SK-N-SH treated with all-trans-retinoic acid at 6 μM for 48 hours (cell line): Measurements from ENCODE around the gene B4GALT1.

Experiments
- ATAC-seq: fragments of 200-7000 bp; cut with Tn5 transposase; 3 replicates; pipeline ENCODE4 v1.9.1; 2020; ENCODE audit warnings: mild to moderate bottlenecking, moderate library complexity
- ARNTL ChIP-seq: fragments of 450-650 bp; formaldehyde crosslinking; IDR thresholded peaks from 2 replicates; pipeline ENCODE4 v1.5.0; 2020; ENCODE audit warnings: low read depth, mild to moderate bottlenecking, moderate library complexity, borderline replicate concordance
- BACH2 ChIP-seq: fragments of 250-450 bp; sonication (Bioruptor Pico); IDR thresholded peaks from 2 replicates; pipeline ENCODE4 v1.9.0; 2021; ENCODE audit warnings: mild to moderate bottlenecking, borderline replicate concordance
- CSDC2 ChIP-seq: fragments of 250-450 bp; sonication (Bioruptor Pico); IDR thresholded peaks from 2 replicates; pipeline ENCODE4 v1.5.0; 2020; ENCODE audit warnings: mild to moderate bottlenecking, moderate library complexity
- ESRRG ChIP-seq: fragments of 250-450 bp; sonication (Bioruptor Pico); IDR thresholded peaks from 2 replicates; pipeline ENCODE4 v1.6.1; 2021; ENCODE audit warnings: mild to moderate bottlenecking
- GLIS3 ChIP-seq: fragments of 250-450 bp; sonication (Bioruptor Pico); IDR thresholded peaks from 2 replicates; pipeline ENCODE4 v1.5.0; 2020; ENCODE audit warnings: mild to moderate bottlenecking, moderate library complexity
- ISL1 ChIP-seq: fragments of 250-450 bp; sonication (Bioruptor Pico); IDR thresholded peaks from 2 replicates; pipeline ENCODE4 v2.1.2; 2022; ENCODE audit warnings: mild to moderate bottlenecking, moderate library complexity
- PPARA ChIP-seq: fragments of 250-450 bp; sonication (Bioruptor Pico); IDR thresholded peaks from 2 replicates; pipeline ENCODE4 v1.5.0; 2020; ENCODE audit warnings: mild to moderate bottlenecking, borderline replicate concordance
- RARB ChIP-seq: fragments of 250-450 bp; sonication (Bioruptor Pico); IDR thresholded peaks from 2 replicates; pipeline ENCODE4 v1.8.0; 2021; ENCODE audit warnings: mild to moderate bottlenecking, moderate library complexity
- SNAI2 ChIP-seq: fragments of 250-450 bp; sonication (Bioruptor Pico); IDR thresholded peaks from 2 replicates; pipeline ENCODE4 v1.5.0; 2020; ENCODE audit warnings: mild to moderate bottlenecking, moderate library complexity
- TCF4 ChIP-seq: fragments of 250-450 bp; sonication (Bioruptor Pico); IDR thresholded peaks from 2 replicates; pipeline ENCODE4 v1.8.0; 2021; ENCODE audit warnings: mild to moderate bottlenecking, moderate library complexity, borderline replicate concordance
- TOX ChIP-seq: fragments of 250-450 bp; sonication (Bioruptor Pico); IDR thresholded peaks from 2 replicates; pipeline ENCODE4 v1.8.0; 2021; ENCODE audit warnings: mild to moderate bottlenecking, moderate library complexity, borderline replicate concordance
- ZC3H10 ChIP-seq: fragments of 250-450 bp; sonication (Bioruptor Pico); IDR thresholded peaks from 2 replicates; pipeline ENCODE4 v1.5.1; 2021; ENCODE audit warnings: mild to moderate bottlenecking, moderate library complexity
- ZFP3 ChIP-seq: fragments of 250-450 bp; sonication (Bioruptor Pico); IDR thresholded peaks from 2 replicates; pipeline ENCODE4 v1.5.0; 2020; ENCODE audit warnings: mild to moderate bottlenecking, moderate library complexity
- ZFP30 ChIP-seq: fragments of 450-650 bp; formaldehyde crosslinking; IDR thresholded peaks from 2 replicates; pipeline ENCODE4 v1.5.0; 2022; ENCODE audit warnings: mild to moderate bottlenecking, moderate library complexity
- ZNF565 ChIP-seq: fragments of 450-650 bp; formaldehyde crosslinking; conservative IDR thresholded peaks from 2 replicates; pipeline ENCODE4 v1.5.0; 2020; ENCODE audit warnings: low read depth, mild to moderate bottlenecking, moderate library complexity
- ZNF70 ChIP-seq: fragments of 450-650 bp; formaldehyde crosslinking; IDR thresholded peaks from 2 replicates; pipeline ENCODE4 v1.5.0; 2020; ENCODE audit warnings: mild to moderate bottlenecking, moderate library complexity
- ZNF8 ChIP-seq: fragments of 450-650 bp; formaldehyde crosslinking; IDR thresholded peaks from 2 replicates; pipeline ENCODE4 v1.5.0; 2020; ENCODE audit warnings: mild to moderate bottlenecking, moderate library complexity
- TF ChIP-seq, protein P1 (sequence below): fragments of 250-450 bp; sonication (Bioruptor Pico); IDR thresholded peaks from 2 replicates; pipeline ENCODE4 v1.5.0; 2020; ENCODE audit warnings: mild to moderate bottlenecking, moderate library complexity
- TF ChIP-seq, protein P2 (sequence below): fragments of 250-450 bp; sonication (Bioruptor Pico); IDR thresholded peaks from 2 replicates; pipeline ENCODE4 v1.8.0; 2021; ENCODE audit warnings: low read depth, mild to moderate bottlenecking, moderate library complexity, borderline replicate concordance
- TF ChIP-seq, protein P3 (sequence below): fragments of 250-450 bp; sonication (Bioruptor Pico); IDR thresholded peaks from 2 replicates; pipeline ENCODE4 v1.5.1; 2020; ENCODE audit warnings: low read depth, mild to moderate bottlenecking, moderate library complexity
- TF ChIP-seq, protein P4 (sequence below): fragments of 250-450 bp; sonication (Bioruptor Pico); IDR thresholded peaks from 2 replicates; pipeline ENCODE4 v1.5.1; 2021; ENCODE audit warnings: mild to moderate bottlenecking, moderate library complexity

B4GALT1 gene

DNA sequence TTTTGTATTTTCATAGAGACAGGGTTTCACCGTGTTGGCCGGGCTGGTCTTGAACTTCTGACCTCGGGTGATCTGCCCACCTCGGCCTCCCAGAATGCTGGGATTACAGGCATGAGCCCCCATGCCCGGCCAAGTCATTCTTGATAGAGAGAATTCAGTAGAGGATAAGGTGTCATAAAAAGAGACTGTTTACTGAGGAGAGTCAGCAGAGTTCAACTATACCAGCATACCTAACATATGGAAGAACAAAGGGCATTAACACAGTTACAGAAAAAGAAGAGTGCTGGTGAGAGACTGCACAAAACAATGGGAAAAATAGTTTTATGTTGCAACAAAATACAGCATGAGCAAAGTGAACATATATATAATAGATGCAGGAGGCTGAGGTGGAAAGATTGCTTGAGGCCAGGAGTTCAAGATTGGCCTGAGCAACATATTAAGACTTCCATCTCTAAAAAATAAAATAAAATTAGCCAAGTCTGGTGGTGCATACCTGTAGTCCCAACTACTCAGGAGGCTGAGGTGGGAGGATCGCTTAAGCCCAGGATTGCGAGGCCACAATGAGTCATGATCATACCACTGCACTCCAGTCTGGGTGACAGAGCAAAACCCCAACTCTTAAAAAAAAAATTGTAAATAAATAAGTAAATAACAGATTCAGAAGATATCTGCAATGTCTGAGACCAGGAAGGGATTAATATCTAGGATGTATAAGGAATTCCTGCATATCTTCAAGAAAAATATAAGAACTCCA is 19.5 kb downstream of the B4GALT1 start (continued):
- no peak for TF ChIP-seq ZFP30 (CRISPR knock-in tag)
- TF ChIP-seq TCF4 (CRISPR knock-in tag), result no peak
- TF ChIP-seq BACH2 (CRISPR knock-in tag), result no peak
- TF ChIP-seq ISL1 (CRISPR knock-in tag), result no peak
- no peak for TF ChIP-seq GLIS3
- no peak for TF ChIP-seq ZNF565

DNA sequence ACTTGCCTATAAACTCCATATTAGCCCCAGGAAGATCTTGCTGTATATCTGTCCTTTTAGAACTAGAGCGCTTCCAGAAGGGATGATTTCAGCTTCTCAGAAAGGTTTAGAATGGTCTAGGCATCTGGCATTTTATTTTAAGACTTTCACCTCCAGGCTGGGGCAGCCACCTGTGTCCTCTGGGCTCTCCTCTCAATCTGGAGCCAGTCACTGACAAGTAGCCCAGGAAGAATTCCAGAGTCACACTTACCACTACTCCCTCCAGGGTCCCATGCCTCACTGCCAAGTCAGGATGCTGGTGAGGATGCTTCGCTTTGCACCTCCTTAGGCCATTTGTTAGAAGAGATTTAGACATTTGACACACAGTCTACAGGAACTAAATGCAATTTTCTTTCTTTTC is 20.8 kb downstream of the B4GALT1 start:
- TF ChIP-seq PPARA, result no peak
- TF ChIP-seq ZFP30 (CRISPR knock-in tag), result no peak
- ATAC-seq, result no peak

DNA sequence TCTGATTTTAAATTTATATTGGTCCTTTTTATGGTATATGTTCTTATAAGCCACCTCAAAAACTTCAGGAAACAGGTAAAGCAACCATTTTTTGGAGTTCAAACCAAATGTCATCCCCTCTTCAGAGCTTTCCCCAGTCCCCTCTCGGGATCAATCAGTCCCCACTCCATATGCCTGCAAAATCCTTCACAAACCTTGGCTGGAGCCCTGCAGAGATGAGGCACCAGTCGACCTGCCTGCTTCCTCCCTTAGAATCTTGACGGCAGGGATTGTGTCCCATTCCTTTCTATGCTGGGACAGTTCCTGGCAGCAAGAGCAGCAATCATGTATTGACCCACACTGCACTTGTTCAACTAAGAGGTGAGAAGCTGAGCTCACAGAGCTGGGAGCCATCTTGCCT is 22.6 kb downstream of the B4GALT1 start:
- TF ChIP-seq BACH2 (CRISPR knock-in tag), result no peak
- no peak for TF ChIP-seq ZFP30 (CRISPR knock-in tag)
- TF ChIP-seq SNAI2 (CRISPR knock-in tag), result no peak
- no peak for TF ChIP-seq ZNF70
- no peak for ATAC-seq

DNA sequence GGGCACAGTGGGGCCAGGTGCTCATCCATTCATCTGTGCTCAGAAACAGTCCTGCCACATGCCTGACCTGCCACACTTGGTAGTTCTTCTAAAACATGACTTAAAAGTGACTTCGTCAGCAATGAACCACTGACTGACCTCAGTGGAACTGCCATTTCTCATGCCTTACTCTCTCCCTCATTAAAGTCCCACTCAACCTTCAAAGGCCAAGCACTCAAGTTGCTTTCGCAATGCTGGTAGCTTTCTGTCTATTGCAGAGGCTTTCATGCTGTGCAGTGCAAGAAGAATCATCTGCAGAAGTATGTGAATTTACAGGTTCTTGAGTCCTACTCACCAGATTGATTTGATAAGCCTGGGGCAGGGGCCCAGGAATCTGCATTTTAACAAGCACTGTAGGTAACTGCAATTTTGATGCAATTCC is 23.9 kb downstream of the B4GALT1 start:
- no peak for ATAC-seq
- no peak for TF ChIP-seq ZFP30 (CRISPR knock-in tag)
- no peak for TF ChIP-seq RARB (CRISPR knock-in tag)
- TF ChIP-seq ZFP3 (CRISPR knock-in tag), result no peak
- no peak for TF ChIP-seq TCF4 (CRISPR knock-in tag)
- TF ChIP-seq, protein P1, sequence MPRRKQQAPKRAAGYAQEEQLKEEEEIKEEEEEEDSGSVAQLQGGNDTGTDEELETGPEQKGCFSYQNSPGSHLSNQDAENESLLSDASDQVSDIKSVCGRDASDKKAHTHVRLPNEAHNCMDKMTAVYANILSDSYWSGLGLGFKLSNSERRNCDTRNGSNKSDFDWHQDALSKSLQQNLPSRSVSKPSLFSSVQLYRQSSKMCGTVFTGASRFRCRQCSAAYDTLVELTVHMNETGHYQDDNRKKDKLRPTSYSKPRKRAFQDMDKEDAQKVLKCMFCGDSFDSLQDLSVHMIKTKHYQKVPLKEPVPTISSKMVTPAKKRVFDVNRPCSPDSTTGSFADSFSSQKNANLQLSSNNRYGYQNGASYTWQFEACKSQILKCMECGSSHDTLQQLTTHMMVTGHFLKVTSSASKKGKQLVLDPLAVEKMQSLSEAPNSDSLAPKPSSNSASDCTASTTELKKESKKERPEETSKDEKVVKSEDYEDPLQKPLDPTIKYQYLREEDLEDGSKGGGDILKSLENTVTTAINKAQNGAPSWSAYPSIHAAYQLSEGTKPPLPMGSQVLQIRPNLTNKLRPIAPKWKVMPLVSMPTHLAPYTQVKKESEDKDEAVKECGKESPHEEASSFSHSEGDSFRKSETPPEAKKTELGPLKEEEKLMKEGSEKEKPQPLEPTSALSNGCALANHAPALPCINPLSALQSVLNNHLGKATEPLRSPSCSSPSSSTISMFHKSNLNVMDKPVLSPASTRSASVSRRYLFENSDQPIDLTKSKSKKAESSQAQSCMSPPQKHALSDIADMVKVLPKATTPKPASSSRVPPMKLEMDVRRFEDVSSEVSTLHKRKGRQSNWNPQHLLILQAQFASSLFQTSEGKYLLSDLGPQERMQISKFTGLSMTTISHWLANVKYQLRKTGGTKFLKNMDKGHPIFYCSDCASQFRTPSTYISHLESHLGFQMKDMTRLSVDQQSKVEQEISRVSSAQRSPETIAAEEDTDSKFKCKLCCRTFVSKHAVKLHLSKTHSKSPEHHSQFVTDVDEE (CRISPR knock-in tag), result no peak
- TF ChIP-seq BACH2 (CRISPR knock-in tag), result no peak
- no peak for TF ChIP-seq GLIS3
- TF ChIP-seq ZNF70, result no peak
- TF ChIP-seq ZNF8 (CRISPR knock-in tag), result no peak
- TF ChIP-seq ISL1 (CRISPR knock-in tag), result no peak
- no peak for TF ChIP-seq ZC3H10
- TF ChIP-seq TOX (CRISPR knock-in tag), result no peak
- TF ChIP-seq, protein P2, sequence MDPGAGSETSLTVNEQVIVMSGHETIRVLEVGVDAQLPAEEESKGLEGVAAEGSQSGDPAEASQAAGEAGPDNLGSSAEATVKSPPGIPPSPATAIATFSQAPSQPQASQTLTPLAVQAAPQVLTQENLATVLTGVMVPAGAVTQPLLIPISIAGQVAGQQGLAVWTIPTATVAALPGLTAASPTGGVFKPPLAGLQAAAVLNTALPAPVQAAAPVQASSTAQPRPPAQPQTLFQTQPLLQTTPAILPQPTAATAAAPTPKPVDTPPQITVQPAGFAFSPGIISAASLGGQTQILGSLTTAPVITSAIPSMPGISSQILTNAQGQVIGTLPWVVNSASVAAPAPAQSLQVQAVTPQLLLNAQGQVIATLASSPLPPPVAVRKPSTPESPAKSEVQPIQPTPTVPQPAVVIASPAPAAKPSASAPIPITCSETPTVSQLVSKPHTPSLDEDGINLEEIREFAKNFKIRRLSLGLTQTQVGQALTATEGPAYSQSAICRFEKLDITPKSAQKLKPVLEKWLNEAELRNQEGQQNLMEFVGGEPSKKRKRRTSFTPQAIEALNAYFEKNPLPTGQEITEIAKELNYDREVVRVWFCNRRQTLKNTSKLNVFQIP (CRISPR knock-in tag), result no peak
- no peak for TF ChIP-seq PPARA
- TF ChIP-seq ESRRG (CRISPR knock-in tag), result no peak
- TF ChIP-seq, protein P3, sequence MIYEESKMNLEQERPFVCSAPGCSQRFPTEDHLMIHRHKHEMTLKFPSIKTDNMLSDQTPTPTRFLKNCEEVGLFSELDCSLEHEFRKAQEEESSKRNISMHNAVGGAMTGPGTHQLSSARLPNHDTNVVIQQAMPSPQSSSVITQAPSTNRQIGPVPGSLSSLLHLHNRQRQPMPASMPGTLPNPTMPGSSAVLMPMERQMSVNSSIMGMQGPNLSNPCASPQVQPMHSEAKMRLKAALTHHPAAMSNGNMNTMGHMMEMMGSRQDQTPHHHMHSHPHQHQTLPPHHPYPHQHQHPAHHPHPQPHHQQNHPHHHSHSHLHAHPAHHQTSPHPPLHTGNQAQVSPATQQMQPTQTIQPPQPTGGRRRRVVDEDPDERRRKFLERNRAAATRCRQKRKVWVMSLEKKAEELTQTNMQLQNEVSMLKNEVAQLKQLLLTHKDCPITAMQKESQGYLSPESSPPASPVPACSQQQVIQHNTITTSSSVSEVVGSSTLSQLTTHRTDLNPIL (CRISPR knock-in tag), result no peak
- TF ChIP-seq SNAI2 (CRISPR knock-in tag), result no peak
- TF ChIP-seq CSDC2, result no peak
- TF ChIP-seq, protein P4, sequence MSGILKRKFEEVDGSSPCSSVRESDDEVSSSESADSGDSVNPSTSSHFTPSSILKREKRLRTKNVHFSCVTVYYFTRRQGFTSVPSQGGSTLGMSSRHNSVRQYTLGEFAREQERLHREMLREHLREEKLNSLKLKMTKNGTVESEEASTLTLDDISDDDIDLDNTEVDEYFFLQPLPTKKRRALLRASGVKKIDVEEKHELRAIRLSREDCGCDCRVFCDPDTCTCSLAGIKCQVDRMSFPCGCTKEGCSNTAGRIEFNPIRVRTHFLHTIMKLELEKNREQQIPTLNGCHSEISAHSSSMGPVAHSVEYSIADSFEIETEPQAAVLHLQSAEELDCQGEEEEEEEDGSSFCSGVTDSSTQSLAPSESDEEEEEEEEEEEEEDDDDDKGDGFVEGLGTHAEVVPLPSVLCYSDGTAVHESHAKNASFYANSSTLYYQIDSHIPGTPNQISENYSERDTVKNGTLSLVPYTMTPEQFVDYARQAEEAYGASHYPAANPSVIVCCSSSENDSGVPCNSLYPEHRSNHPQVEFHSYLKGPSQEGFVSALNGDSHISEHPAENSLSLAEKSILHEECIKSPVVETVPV, result no peak
- TF ChIP-seq, all 23 proteins: peak for 0

DNA sequence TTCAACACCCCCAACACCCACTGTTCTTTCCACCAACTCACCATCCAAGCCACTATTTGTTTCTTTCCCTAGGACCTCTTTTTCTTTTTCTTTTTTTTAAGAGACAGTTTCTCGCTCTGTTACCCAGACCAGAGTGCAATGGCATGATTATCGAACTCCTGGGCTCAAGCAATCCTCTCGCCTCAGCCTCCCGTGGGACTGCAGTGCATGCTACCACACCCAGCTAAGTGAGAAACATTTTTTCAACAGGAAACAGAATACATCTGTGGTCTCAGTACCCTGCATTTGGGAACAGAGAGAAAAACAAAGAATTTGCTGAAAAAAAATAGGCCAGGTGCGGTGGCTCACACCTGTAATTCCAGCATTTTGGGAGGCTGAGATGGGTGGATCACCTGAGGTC is 24.6 kb downstream of the B4GALT1 start:
- ATAC-seq, result no peak
- TF ChIP-seq ISL1 (CRISPR knock-in tag) (no peak), BACH2 (CRISPR knock-in tag) (no peak), ARNTL (CRISPR knock-in tag) (no peak), SNAI2 (CRISPR knock-in tag) (no peak), ZC3H10 (no peak), TOX (CRISPR knock-in tag) (no peak), PPARA (no peak), CSDC2 (no peak)
- TF ChIP-seq, protein P3 (CRISPR knock-in tag), result no peak
- TF ChIP-seq, all 23 proteins: peak for 0
